HG03460 (cell line): Measurements from ENCODE around the gene ANKFY1.

Experiments used
- ATAC-seq: cut with Tn5 transposase; IDR thresholded peaks from one replicate; pipeline ENCODE4 v1.9.1; 2021; ENCODE audit not compliant: unreplicated experiment

ANKFY1 gene

DNA sequence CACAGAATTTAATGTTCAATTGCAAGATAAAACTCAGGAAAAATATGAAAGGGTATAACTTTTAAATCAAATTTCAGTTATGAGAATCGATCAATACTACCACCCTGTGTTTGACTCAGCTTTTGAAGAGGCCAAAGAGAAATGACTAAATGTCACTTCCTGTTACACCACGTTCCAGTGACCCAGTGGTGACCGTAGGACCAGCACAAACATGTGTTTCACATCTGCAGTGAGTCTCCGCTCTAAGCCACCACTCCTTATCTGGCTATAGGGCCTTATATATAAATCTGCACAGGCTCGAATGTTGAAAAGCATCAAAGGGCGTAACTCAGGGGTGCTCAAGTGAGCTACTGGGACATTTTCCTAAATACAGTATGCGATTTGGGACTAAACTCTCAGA lies 84.7 kb downstream of the ANKFY1 start:
- no peak for ATAC-seq

DNA sequence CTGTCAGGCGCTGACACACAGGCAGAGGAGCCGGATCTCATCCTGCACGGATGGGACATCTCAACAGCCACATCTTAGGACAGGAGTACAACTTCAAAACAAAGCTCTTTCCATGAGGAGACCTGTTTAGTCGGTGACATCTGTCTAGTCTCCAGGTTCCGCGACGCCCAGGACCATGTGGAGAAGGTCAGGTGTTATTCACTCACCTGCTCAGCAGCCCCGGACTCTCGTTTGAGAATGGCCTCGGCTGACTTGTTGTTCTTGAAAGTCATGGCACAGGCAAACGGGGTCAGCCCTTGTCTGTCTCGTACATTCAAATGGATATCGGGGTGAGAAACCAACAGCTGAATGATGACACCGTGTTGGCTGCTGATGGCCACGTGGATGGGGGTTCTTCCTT lies 85.1 kb downstream of the ANKFY1 start:
- no peak for ATAC-seq

DNA sequence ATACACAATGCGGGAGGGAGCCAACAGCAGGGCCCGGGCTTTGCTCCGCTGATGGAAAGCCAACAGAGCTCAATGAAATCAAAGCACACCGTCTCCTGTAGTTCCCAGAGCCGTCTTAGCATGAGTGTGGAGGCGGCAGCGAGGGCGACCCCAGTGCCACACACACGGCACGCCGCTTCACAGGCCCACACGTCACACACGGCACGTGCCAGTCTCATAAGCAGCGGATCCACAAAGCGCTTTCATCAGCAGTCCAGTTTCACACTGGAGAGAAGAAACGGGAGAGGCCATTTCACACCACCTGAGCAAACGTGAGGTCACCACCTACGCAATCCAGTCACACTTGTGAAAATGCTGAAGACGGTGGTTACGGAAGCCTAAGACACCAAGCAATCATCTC lies 86.0 kb downstream of the ANKFY1 start:
- no peak for ATAC-seq

DNA sequence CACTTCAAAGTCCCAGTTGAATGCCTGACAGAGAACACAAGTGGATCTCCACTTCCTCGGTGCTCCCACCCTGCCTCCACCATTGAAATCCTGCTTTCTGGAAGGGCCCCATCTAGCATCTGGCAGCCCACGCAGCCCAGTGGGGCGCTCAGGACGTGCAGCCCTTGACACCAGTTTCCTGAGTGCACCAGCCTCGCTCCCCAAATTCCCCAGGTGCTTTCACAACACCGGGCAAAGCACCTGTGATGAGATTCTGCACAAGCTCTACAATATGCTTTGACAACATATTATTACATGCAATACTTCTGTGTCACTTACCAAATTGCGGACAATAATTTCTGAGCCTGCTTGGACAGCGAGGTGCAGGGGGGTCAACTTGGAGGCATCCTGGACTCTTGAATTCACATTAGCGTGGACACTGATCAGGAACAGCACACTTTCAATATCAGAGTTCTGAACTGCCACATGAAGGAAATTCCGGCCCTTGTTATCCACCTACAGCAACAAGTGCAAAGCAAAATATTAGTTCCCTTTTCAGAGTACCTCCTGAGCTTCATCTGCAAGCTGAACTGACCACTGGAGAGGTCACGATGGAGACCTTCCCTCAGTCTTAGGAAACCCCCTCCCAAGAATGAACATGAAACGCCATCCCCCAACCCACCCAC lies 86.8 kb downstream of the ANKFY1 start:
- no peak for ATAC-seq

DNA sequence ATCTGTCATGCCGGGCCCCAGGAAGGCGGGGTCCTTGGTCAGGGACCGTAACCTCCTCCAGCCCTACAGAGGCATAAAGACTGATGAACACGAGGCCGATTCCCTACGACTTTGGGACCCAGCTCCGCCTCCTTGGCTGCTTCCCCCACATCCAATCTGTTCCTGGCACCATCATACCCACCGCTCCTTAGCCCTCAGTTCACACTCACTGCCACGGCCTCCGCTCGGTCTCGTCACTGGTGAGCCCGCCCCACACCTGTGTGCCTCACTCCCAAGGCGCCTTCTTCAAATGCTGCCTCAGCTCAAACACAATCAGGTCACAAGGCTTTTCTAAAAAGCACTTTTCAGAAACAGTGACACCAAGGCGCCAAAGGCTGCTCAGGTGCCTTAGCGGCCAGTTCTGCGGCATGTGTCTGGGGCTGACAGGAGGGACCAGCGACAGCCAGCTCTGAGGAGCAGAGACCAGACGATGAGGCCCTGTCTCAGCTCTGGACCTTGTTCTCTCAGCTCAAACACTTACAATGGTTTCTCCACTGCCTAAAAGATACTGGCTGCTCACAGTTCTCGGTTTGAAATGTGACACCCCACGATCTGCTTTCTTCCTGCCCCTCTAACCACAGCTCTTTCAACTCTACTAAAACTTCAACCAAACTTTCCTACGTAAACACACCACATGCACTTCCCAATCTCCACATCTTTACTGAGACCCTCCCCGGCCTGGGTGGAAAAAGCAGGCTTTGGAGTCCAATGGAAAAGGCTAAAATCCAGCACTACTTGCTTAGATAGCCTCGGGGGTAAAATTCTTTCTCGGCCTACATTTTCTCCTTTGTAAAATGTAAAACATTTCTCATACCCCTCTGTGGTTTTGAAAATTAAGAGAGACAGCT lies 87.6 kb downstream of the ANKFY1 start:
- no peak for ATAC-seq

DNA sequence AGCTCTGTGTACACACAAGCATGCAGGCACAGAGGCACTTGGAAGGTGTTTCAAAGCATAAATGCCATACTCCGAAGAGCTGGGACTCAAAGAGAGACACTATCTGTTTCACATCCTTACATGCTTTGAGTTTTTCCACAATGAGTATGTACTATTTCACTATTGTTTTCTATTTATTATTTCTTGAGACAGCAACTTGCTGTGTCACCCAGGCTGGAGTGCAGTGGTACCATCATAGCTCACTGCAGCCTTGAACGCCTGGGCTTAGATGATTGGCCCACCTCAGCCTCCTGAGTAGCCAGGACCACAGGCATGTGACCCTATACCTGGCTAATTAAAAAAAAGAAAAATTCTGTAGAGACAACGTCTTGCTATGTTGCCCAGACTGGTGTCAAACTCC lies 89.2 kb downstream of the ANKFY1 start:
- no peak for ATAC-seq

DNA sequence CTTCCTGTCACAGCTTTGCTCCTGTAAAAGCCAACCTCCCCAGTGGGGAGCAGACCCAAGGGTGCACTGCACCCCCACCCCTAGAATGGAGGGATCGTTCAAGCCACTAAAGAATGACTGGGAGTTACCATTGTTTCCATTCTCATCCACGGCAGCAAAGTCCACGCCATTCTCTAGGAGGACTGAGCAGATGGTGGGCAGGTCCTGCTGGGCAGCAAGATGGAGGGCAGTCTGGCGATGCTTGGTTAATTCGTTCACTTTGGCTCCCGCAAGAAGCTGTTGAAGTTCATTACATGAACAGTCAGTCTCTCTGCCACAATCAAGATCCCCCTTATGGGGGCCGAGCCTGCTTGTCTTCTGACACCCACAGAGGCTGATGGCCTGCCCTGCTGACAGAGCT lies 90.0 kb downstream of the ANKFY1 start:
- ATAC-seq = no peak

DNA sequence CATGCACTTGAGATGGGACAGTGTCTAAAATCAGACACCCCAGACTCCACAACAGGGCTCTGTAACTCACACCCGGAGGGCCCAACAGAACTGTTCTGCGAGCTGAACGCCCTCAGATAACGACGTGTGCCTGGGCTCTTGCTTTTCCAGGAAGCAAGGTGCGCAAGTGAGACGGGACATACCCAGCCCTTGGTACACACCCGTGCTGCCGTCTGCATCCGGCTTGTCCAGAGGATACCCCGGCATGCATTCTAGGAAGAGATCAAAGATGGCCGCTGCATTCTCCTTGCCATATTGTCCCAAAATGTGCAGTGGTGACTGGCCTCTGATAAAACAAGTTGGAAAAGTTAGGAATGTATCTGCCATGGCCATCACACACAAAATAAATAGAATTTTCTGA lies 91.4 kb downstream of the ANKFY1 start:
- ATAC-seq = no peak

DNA sequence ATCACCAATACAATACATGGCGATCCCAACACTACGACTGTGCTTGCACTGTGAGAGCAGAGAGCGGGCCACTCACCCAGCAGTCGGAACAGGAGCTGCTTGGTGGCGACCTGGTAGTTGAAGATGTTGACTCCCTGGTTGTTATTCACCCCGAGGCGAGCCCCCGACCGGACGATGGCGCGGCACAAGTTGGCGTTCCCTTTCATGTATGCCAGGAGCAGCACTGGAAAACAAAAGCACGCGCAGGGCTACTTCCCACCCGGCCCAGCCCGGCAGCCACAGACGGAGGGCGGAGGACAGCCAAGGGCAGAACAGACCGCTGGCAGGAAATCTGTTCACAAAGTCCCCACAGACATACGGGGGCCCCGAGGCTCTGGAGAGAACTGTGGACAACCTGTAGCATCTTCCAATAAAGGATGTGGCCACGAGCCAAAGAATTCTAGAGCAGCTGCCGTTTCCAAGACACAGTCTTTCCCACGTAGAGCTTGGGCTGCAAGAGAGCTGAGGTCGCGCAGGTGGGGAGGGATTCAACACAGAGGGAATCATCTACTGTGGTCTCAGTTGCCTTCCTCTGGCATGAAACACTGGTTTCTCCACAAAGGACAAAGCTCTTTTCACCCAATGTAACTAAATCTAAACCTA lies 93.0 kb downstream of the ANKFY1 start:
- ATAC-seq = no peak

DNA sequence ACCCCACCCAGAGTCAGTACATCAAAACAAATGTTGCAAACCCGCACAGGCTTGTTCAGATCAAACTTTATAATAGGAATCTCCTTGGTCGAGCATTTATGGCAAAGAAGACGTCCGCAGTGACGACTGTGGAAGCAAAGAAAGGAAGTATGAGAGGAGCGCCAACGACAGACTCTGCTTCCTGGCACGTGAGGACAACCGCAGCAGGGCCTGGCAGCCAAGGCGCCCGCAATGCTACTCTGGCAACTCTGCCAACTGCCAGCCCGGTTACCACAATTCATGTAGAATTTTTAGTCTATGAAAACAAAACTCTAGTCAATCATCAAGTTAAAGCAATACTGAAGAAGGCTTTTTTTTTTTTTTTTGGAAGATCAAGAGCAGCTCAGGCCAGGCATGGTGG lies 96.0 kb downstream of the ANKFY1 start:
- ATAC-seq = no peak

DNA sequence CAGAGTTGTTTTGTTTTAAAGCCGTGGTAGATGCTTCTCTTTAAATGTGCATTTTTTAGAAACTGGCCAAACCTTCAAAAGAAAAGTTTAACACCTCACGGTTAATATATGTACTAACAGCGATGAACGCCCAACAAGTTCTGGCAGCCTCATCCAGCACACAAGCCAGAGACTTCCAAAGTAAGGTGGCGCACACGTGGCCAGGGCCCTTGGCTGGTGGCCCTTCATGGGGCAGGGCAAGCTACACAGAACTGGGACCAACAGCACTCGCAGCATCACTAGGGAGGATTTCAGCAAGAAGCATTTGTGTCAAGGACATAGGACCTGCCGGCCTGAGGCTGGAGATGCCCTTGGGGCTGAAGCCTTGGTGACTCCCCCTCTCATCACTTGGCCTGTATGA lies 97.4 kb downstream of the ANKFY1 start:
- no peak for ATAC-seq

DNA sequence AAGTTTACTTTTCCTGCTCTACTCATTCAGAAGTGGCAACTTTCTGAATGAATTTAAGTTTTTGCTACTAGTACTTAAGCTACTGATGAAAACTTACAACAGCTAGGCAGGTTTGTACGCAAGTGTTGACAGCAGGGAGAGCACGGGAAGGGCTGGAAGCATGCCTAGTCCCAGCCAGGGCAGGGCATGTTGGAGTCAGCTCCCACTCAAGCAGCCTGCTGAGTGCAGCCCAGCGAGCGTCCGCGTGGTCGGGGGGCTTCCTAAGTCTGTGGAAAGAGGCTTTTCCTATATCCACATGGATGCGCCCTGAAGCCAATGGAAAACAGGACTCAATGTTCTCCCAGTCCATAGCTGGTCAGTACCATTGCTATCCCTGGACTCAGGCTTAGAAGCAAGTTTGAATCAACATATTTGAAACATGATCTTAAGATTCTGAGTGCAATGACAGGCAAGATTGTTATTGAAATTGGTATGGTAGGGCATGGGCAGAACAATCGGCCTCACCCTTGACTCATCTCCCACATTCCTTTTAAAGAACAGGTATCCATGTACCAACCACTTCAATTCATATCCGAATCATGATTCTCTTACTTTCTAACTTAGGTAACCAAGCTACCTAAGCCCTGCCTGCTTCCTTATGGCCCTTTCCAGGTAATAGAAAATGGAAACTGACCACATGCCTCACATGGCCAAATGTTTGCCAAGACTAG lies 98.3 kb downstream of the ANKFY1 start:
- ATAC-seq = no peak

DNA sequence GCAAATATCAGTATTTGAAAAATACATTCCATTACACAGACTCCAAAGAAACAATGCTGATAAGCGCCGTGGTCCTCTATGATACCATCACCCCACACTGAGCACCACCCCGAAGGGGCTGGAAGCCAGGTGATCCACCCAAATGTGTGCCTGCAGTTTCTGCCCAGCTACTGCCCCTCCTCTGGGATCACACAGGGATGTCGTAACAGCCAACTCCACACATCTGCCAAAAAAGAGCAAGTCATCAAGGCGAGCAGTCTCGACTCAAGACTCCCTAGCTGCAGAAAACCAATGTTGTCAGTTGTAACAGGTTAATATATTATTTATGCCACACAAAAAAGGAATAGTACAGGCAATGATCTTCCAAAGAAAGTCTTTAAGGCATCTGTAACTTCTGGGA lies 99.8 kb downstream of the ANKFY1 start:
- no peak for ATAC-seq

DNA sequence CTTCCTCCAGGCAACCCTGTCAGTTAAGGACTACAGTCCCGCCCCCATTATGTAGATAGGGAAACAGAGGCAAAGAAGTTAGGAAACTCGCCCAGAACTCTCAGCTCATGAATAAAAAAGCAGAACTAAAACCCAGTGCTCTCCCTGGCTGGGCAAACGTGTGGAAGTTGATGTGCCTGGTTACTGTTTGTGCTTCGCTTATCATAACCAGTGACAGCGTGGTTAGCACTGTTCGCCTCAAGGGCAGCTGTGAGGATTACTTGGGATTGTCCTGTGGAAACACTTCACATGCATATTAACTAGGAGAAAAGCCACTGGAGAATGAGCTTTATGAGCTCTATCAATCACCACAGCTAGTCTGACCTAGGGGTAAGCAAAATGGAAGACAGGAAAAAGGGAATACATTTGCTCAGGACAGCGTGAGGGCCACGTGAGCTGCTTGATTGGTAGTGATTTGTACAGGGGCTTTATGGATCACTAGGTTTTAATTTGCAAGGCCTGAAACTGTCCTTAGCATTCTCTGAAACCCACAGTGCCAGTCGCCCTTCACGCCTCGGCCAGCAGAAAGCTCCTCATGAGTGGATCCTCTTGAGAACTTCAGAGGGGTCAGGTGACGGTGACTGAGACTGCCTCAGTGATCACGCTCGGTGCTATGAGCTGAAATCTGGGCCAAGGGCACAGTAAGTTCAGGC lies 100.9 kb downstream of the ANKFY1 start:
- ATAC-seq = no peak

DNA sequence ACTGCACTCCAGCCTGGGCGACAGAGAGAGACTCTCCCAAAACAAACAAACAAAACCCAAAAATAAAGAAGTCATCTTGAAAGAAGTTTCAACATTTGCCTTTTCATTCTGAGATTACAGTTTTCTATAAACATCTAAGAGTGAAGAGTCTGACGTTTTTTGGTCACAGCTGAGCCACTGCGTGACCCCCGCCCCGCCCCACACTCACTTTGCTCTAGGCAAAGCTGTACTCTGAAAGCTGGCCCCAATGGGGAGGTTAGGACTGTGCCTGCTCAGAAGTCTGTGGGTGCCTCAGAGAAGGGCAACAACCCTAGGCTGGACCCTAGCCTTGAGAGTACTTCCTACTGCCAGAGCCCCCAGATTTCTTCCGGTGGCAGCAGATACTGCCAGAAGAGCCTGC lies 101.5 kb downstream of the ANKFY1 start:
- no peak for ATAC-seq

DNA sequence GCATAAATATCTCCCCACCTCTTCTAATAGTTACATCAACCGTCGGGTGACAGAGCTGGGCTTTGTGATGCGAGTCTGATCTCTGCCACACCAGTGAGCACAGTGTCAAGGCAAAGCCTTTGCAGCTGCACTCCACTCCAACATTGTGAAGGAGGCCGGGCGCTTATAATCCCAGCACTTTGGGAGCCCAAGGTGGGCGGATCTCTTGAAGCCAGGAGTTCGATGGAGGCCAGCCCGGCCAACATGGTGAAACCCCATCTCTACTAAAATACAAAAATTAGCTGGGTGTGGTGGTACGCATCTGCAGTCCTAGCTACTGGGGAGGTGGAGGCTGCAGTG lies 101.8 kb downstream of the ANKFY1 start:
- ATAC-seq = no peak

DNA sequence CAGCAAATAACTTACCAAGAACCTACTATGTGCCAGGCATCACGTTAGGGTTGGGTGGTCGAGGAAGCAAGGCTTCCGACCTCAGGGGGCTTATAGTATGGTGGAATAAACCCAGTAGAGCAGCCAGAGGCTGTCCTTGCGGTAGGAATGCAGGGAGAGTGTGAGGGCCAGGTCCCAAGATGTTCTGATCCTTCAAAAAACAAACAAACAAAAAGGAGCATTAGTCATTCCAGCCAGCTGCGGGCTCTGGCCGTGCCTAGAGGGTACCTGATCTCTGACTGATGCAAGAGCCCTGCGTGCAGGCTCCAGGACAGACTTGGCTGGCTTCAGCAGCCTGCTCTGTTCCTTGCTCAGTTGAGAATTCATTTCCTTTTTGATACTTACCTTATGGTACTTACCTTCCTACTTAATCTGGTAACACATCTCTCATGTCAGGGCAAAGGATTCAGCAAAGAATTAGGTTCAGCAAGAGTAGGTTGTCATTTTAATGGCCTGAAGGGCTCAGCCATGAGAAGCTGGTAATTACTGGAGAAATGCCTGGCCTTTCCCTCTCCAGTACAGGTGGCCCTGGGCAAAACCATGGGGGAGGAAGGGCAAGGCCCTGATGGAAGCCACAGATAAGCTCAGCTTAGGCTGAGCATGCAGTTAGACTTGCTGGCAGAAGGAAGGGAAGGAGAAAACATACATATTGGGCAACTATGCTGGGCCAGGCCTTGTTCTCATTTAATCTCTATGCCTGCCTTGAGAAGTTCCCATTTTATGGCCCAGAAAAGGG lies 102.4 kb downstream of the ANKFY1 start:
- no peak for ATAC-seq

DNA sequence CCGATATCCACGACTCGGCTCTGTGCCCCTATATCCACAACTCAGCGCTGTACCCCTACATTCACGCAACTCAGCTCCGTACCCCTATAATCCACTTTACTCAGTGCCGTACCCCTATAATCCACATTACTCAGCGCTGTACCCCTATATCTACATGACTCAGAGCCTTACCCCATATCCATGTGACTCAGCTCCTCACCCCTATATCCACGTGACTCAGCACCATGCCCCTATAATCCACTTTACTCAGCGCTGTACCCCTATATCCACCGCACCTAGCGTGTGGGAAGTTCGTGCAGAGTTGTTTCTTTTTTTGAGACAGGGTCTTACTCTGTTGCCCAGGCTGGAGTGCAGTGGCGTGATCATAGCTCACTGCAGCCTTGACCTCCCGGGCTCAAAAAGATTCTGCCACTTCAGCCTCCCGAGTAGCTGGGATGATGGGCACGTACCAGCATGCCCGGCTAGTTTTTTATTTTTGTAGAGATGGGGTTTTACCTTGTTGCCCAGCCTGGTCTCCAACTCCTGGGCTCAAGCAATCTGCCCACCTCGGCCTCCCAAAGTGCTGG lies 103.4 kb downstream of the ANKFY1 start:
- no peak for ATAC-seq

DNA sequence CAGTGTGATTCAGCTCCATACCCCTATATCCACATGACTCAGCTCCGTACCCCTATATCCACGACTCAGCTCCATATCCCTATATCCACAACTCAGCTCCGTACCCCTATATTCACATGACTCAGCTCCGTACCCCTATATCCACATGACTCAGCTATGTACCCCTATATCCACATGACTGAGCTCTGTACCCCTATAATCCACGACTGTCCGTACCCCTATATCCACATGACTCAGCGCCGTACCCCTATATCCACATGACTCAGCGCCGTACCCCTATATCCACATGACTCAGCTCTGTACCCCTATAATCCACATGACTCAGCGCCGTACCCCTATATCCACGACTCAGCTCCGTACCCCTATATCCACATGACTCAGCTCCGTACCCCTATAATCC lies 104.0 kb downstream of the ANKFY1 start:
- ATAC-seq = no peak
